ENCODE measurements around the gene NOM1.
A peak's percentile ranks its signal among the peaks of the same experiment; 100 is the strongest.

The NOM1 gene

DNA sequence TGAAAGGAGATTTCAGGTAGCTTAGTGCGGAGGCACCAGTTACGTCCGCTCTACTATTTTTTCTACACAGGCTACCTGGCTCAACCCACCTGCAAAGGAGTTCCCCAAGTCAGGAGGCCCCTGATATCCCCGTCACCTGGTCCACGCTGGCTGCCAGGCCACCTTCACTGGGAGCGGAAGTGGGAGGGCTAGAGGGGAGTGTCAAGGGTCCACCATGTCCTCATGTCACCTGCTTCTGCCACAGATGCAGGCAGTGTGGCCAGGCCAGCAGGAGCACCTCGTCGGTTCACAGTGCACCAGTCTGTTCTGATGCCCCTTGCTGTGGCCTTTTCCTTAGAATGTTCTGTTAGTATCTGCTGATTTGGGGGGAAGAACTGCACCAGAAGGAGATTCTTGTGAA, 16.9 kb downstream of the NOM1 start:
- Histone ChIP-seq H2AFZ (ENCODE audit: low read depth, low read length) (no peak overlapping the region), H3K9ac (ENCODE audit: low read length) (no peak overlapping the region), H3K79me2 (ENCODE audit: low read length) (no peaks in the 10 kb centered on the region; the same call in 1 of the 2 replicates), H3K27ac (ENCODE audit: low read length) (no peak overlapping the region), H3K27me3 (ENCODE audit: low read depth, low read length) (no peaks in the 10 kb centered on the region), H3K4me2 (ENCODE audit: low read length) (no peak overlapping the region), H3K36me3 (replicated peaks; ENCODE audit: low read depth, low read length) (peaks cover 74% of the 10 kb centered on the region), H3K4me1 (ENCODE audit: low read length) (no peaks in the 10 kb centered on the region), H4K20me1 (ENCODE audit: insufficient read depth, low read length) (no peaks in the 10 kb centered on the region; the same call in 1 of the 2 replicates), H3K9me3 (ENCODE audit: insufficient read depth, low read length) (no peaks in the 10 kb centered on the region), H3K4me3 (ENCODE audit: low read length) (no peak overlapping the region)
- TF ChIP-seq EZH2phosphoT487 (IDR thresholded peaks at IDR 0.05; ENCODE audit: low read depth) = no peak
- TF ChIP-seq, protein P1, sequence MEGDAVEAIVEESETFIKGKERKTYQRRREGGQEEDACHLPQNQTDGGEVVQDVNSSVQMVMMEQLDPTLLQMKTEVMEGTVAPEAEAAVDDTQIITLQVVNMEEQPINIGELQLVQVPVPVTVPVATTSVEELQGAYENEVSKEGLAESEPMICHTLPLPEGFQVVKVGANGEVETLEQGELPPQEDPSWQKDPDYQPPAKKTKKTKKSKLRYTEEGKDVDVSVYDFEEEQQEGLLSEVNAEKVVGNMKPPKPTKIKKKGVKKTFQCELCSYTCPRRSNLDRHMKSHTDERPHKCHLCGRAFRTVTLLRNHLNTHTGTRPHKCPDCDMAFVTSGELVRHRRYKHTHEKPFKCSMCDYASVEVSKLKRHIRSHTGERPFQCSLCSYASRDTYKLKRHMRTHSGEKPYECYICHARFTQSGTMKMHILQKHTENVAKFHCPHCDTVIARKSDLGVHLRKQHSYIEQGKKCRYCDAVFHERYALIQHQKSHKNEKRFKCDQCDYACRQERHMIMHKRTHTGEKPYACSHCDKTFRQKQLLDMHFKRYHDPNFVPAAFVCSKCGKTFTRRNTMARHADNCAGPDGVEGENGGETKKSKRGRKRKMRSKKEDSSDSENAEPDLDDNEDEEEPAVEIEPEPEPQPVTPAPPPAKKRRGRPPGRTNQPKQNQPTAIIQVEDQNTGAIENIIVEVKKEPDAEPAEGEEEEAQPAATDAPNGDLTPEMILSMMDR (IDR thresholded peaks at IDR 0.05; ENCODE audit: low read depth, low read length) = no peak

DNA sequence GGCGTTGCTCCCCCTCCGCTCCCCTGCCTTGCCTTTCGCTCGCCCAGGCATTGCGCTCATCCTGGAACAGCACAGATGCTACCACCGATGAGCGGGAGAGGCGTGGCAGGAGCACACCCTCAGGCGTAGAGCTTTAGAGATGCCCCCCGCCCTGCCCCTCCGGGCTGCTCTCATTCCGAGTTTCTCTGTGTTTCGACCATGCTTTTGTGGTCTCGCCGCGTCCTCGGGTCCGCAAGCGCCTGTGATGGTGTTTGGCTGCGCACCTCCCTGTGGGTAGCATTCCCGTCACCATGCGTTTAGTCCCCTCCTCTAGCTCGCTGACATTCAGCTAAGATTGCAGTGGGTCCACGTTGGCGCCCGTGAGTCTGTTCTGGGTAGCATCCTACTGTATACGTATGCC, 18.7 kb downstream of the NOM1 start:
- Histone ChIP-seq H3K36me3 (replicated peaks; ENCODE audit: low read depth, low read length) (peaks cover 67% of the 10 kb centered on the region), H3K27me3 (ENCODE audit: low read depth, low read length) (no peaks in the 10 kb centered on the region), H3K79me2 (ENCODE audit: low read length) (no peaks in the 10 kb centered on the region; the same call in 1 of the 2 replicates), H3K4me2 (ENCODE audit: low read length) (no peak overlapping the region), H3K4me1 (ENCODE audit: low read length) (no peaks in the 10 kb centered on the region), H4K20me1 (ENCODE audit: insufficient read depth, low read length) (no peaks in the 10 kb centered on the region; the same call in 1 of the 2 replicates), H2AFZ (ENCODE audit: low read depth, low read length) (no peak overlapping the region), H3K27ac (ENCODE audit: low read length) (no peak overlapping the region), H3K4me3 (ENCODE audit: low read length) (no peak overlapping the region), H3K9ac (ENCODE audit: low read length) (no peak overlapping the region), H3K9me3 (ENCODE audit: insufficient read depth, low read length) (no peaks in the 10 kb centered on the region)
- no peak for TF ChIP-seq EZH2phosphoT487 (IDR thresholded peaks at IDR 0.05; ENCODE audit: low read depth)
- TF ChIP-seq, protein P1 (IDR thresholded peaks at IDR 0.05; ENCODE audit: low read depth, low read length) = no peak

DNA sequence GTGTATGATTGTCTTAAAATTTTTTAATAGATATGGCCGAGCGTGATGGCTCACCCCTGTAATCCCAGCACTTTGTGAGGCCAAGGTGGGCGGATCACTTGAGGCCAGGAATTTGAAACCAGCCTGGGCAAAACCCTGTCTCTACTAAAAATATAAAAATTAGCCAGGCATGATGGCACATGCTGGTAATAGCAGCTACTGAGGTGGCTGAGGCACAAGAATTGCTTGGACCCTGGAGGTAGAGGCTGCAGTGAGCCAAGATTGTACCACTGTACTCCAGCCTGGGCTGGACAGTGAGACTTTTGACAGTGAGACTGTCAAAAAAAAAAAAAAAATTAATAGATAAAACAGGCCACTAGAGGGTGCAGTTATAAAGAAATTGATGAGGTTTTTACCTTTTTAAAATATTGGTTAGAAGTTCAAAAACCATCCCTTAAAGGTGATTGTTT, 20.5 kb downstream of the NOM1 start:
- Histone ChIP-seq H3K4me2 (ENCODE audit: low read length) (no peak overlapping the region), H3K27ac (ENCODE audit: low read length) (no peak overlapping the region), H3K36me3 (replicated peaks; ENCODE audit: low read depth, low read length) (peaks cover 60% of the 10 kb centered on the region)

DNA sequence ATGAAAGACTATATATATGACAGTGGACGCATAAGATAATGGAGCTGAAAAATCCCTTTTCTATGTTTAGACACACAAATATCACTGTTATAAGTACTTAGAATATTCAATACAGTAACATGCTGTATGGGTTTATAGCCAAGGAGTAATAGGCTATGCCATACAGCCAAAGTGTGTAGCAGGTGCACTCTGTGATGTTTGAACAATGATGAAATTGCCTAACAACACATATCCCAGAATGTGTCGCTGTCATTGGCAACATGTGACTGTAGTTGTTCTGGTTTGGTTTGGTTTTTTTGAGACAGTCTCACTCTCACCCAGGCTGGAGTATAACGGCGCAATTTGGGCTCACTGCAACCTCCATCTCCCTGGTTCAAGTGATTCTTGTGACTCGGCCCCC, 26.1 kb downstream of the NOM1 start:
- Histone ChIP-seq H3K36me3 (replicated peaks; ENCODE audit: low read depth, low read length) (peaks cover 55% of the 10 kb centered on the region), H3K79me2 (ENCODE audit: low read length) (no peaks in the 10 kb centered on the region), H3K4me1 (ENCODE audit: low read length) (no peaks in the 10 kb centered on the region), H3K27ac (ENCODE audit: low read length) (no peak overlapping the region), H2AFZ (ENCODE audit: low read depth, low read length) (no peak overlapping the region), H3K9ac (ENCODE audit: low read length) (no peak overlapping the region), H3K9me3 (ENCODE audit: insufficient read depth, low read length) (peaks cover 4% of the 10 kb centered on the region; the same call in 1 of the 2 replicates), H3K27me3 (ENCODE audit: low read depth, low read length) (no peaks in the 10 kb centered on the region), H3K4me3 (ENCODE audit: low read length) (no peak overlapping the region), H3K4me2 (ENCODE audit: low read length) (no peak overlapping the region), H4K20me1 (ENCODE audit: insufficient read depth, low read length) (no peaks in the 10 kb centered on the region)
- TF ChIP-seq, protein P1 (IDR thresholded peaks at IDR 0.05; ENCODE audit: low read depth, low read length) = no peak
- no peak for TF ChIP-seq EZH2phosphoT487 (IDR thresholded peaks at IDR 0.05; ENCODE audit: low read depth)

More for the DNA sequence above, 20.5 kb downstream of the NOM1 start:
- no peaks in the 10 kb centered on the region for H3K4me1 ChIP-seq (ENCODE audit: low read length)
- no peak overlapping the region for H3K9ac ChIP-seq (ENCODE audit: low read length)
- no peaks in the 10 kb centered on the region for H3K9me3 ChIP-seq (ENCODE audit: insufficient read depth, low read length)
- no peaks in the 10 kb centered on the region for H3K27me3 ChIP-seq (ENCODE audit: low read depth, low read length)
- H4K20me1 ChIP-seq (ENCODE audit: insufficient read depth, low read length) = no peaks in the 10 kb centered on the region
- no peak overlapping the region for H2AFZ ChIP-seq (ENCODE audit: low read depth, low read length)
- H3K79me2 ChIP-seq (ENCODE audit: low read length) = no peaks in the 10 kb centered on the region; the same call in 1 of the 2 replicates
- H3K4me3 ChIP-seq (ENCODE audit: low read length) = no peak overlapping the region
- TF ChIP-seq, protein P1 (IDR thresholded peaks at IDR 0.05; ENCODE audit: low read depth, low read length) = peak; percentile 45
- TF ChIP-seq EZH2phosphoT487 (IDR thresholded peaks at IDR 0.05; ENCODE audit: low read depth) = no peak
